ENCODE results near the gene TRIP10.

- TF ChIP-seq RARB (CRISPR knock-in tag; IDR thresholded peaks at IDR 0.05) (no peak), ZNF8 (CRISPR knock-in tag; IDR thresholded peaks at IDR 0.05) (no peak), SNAI2 (CRISPR knock-in tag; IDR thresholded peaks at IDR 0.05) (no peak), TSHZ2 (CRISPR knock-in tag; IDR thresholded peaks at IDR 0.05) (no peak), ZNF565 (CRISPR knock-in tag; conservative IDR thresholded peaks at IDR 0.05; ENCODE audit: low read depth) (no peak), GLIS3 (CRISPR knock-in tag; IDR thresholded peaks at IDR 0.05) (no peak), ZC3H10 (CRISPR knock-in tag; IDR thresholded peaks at IDR 0.05) (no peak), ZFP3 (CRISPR knock-in tag; IDR thresholded peaks at IDR 0.05) (no peak), CREB5 (CRISPR knock-in tag; IDR thresholded peaks at IDR 0.05; ENCODE audit: low read depth) (no peak), ESRRG (CRISPR knock-in tag; IDR thresholded peaks at IDR 0.05) (no peak)
Observed at GRCh38 chr19:6723738-6724137, 15.7 kb upstream of the TRIP10 start.
